Common myeloid progenitor, CD34-positive (primary cell): ENCODE data around the gene ANLN.
"Not testable (repeated sequence)": the region's sequence is repeated elsewhere in the genome, so short reads cannot be mapped to it uniquely, and the experiment has no call there.

ENCODE experiments used
- CTCF ChIA-PET: fragments of 350-600 bp; sonication (Branson Sonifier 250); formaldehyde crosslinking; loops from one replicate; lab custom pipeline; 2021; ENCODE audit warnings: antibody characterized with exemption; lab: Charles Lee
- POLR2A ChIA-PET: fragments of 350-600 bp; sonication (Branson Sonifier 250); formaldehyde crosslinking; loops from one replicate; lab custom pipeline; 2021; ENCODE audit warnings: antibody characterized with exemption; lab: Charles Lee
- DNase-seq, 3 donors: peaks; one replicate each; pipeline versions ENCODE4 v3.0.0 to v3.0.0-alpha.2; 2013
- H3K27ac ChIP-seq, 2 experiments: 1 replicate in 1 of 2; 2 replicates in 1 of 2; pipeline ENCODE4 v1.7.0; 2013; ENCODE audit warnings: inconsistent platforms in 2 of 2, low read length in 2 of 2, mild to moderate bottlenecking in 2 of 2, low read depth in 1 of 2, moderate library complexity in 1 of 2; ENCODE audit not compliant: severe bottlenecking in 2 of 2, insufficient read depth in 1 of 2, poor library complexity in 1 of 2
- H3K27me3 ChIP-seq, 5 experiments: replicated peaks in 2 of 5; 1 replicate in 3 of 5; 2 replicates in 2 of 5; pipeline versions ENCODE4 v1.6.1 to v1.7.0; 2013; ENCODE audit warnings: low read length in 4 of 5, mild to moderate bottlenecking in 2 of 5, moderate library complexity in 2 of 5, inconsistent platforms in 1 of 5; ENCODE audit not compliant: insufficient read depth in 5 of 5, control insufficient read depth in 4 of 5
- H3K36me3 ChIP-seq, 4 experiments: 1 replicate in 2 of 4; 2 replicates in 2 of 4; pipeline versions ENCODE4 v1.6.1 to v1.7.0; 2013; ENCODE audit warnings: low read length in 3 of 4, control low read depth in 1 of 4, mild to moderate bottlenecking in 1 of 4; ENCODE audit not compliant: control insufficient read depth in 4 of 4, insufficient read depth in 4 of 4
- H3K4me1 ChIP-seq, 4 experiments: 1 replicate in 3 of 4; 2 replicates in 1 of 4; pipeline versions ENCODE4 v1.6.1 to v1.7.1; 2013; ENCODE audit warnings: low read length in 3 of 4, mild to moderate bottlenecking in 3 of 4, control low read depth in 1 of 4, inconsistent platforms in 1 of 4, moderate library complexity in 1 of 4; ENCODE audit not compliant: control insufficient read depth in 4 of 4, insufficient read depth in 4 of 4; ENCODE audit errors: control extremely low read depth in 1 of 4
- H3K4me3 ChIP-seq, 7 experiments: 1 replicate in 4 of 7; 2 replicates in 3 of 7; pipeline versions ENCODE4 v1.5.1 to v1.7.0; 2013; ENCODE audit warnings: mild to moderate bottlenecking in 7 of 7, low read length in 6 of 7, moderate library complexity in 6 of 7, inconsistent platforms in 2 of 7, low read depth in 2 of 7, control low read depth in 1 of 7; ENCODE audit not compliant: insufficient read depth in 4 of 7, control insufficient read depth in 1 of 7; ENCODE audit errors: extremely low read depth in 1 of 7
- H3K9me3 ChIP-seq, 5 experiments: 1 replicate in 4 of 5; 2 replicates in 1 of 5; pipeline versions ENCODE4 v1.6.1 to v1.7.1; 2013; ENCODE audit warnings: low read length in 4 of 5, mild to moderate bottlenecking in 2 of 5, inconsistent platforms in 1 of 5, low read depth in 1 of 5, moderate library complexity in 1 of 5; ENCODE audit not compliant: control insufficient read depth in 4 of 5, insufficient read depth in 2 of 5; ENCODE audit errors: control extremely low read depth in 1 of 5
- WGBS: methylation state at CpG from one replicate; pipeline ENCODE4 v1.1.5; 2013; ENCODE audit not compliant: insufficient coverage; 5-methylcytosine and 5-hydroxymethylcytosine counted together

The ANLN gene

GRCh38 chr7:36491317-36491716 lies 101.7 kb downstream of the ANLN start:
- Histone ChIP-seq H3K27me3 (no peaks in the 10 kb centered on the region), H3K9me3 (peaks cover 0 to 5% (median 0%) of the 10 kb centered on the region in 5 experiments), H3K4me3 (no peak overlapping the region), H3K4me1 (peaks cover 0 to 1% (median 0%) of the 10 kb centered on the region in 4 experiments), H3K27ac (no peak overlapping the region), H3K36me3 (no peaks in the 10 kb centered on the region)
- ChIA-PET CTCF (interaction anchor here (0.8 to 8.2 kb wide), 6 partner anchors 17 to 707 kb away, joined by 3 to 68 read pairs (median 16); no protein-coding TSS in a partner anchor), POLR2A (no interaction called here)
- no peak for DNase-seq
- 100% methylated on average over 1 of the region's 3 CpGs for WGBS

GRCh38 chr7:36496576-36496975 lies 106.9 kb downstream of the ANLN start:
- no peaks in the 10 kb centered on the region for H3K27me3 ChIP-seq
- no peak overlapping the region for H3K4me3 ChIP-seq
- no peaks in the 10 kb centered on the region for H3K4me1 ChIP-seq
- DNase-seq, result no peak
- H3K9me3 ChIP-seq, result peaks cover 0 to 5% (median 0%) of the 10 kb centered on the region in 5 experiments
- ChIA-PET CTCF (interaction anchor here (1.5 kb wide), 1 partner anchor 175 kb away, joined by 4 read pairs; no protein-coding TSS in a partner anchor), POLR2A (no interaction called here)
- 100% methylated on average over 1 of the region's 6 CpGs for WGBS
- no peaks in the 10 kb centered on the region for H3K36me3 ChIP-seq
- H3K27ac ChIP-seq, result no peak overlapping the region

DNA sequence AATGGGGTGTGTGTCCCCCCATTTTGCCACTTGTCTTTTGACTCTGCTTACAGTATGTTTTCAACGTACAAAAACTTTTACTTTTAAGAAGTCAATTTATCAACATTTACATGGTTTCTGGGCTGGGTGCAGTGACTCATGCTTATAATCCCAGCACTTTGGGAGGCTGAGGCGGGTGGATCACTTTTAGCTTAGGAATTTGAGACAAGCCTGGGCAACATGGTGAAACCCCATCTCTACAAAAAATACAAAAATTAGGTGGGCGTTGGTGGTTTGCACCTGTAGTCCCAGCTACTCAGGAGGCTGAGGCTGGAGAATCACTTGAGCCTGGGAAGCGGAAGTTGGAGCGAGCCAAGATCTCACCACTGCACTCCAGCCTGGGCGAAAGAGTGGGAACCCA lies 107.5 kb downstream of the ANLN start:
- H3K27ac ChIP-seq, H3K9me3 ChIP-seq, H3K4me1 ChIP-seq, H3K36me3 ChIP-seq, H3K27me3 ChIP-seq, H3K4me3 ChIP-seq, DNase-seq, POLR2A ChIA-PET: not testable (repeated sequence)
- WGBS, result 100% methylated on average over 2 of the region's 6 CpGs
- CTCF ChIA-PET, result interaction anchor here (1.3 to 1.5 kb wide), 2 partner anchors 11 to 174 kb away, joined by 3 to 4 read pairs; no protein-coding TSS in a partner anchor

- Histone ChIP-seq H3K36me3 (no peaks in the 10 kb centered on the region), H3K9me3 (peaks cover 0 to 2% (median 0%) of the 10 kb centered on the region in 5 experiments), H3K27ac (no peak overlapping the region), H3K4me3 (no peak overlapping the region), H3K4me1 (no peaks in the 10 kb centered on the region), H3K27me3 (no peaks in the 10 kb centered on the region)
- DNase-seq, result no peak
- 80% methylated on average over 2 of the region's 4 CpGs for WGBS
- ChIA-PET CTCF (interaction anchor here (1.1 to 1.3 kb wide), 2 partner anchors 10 to 11 kb away, joined by 3 to 4 read pairs; no protein-coding TSS in a partner anchor), POLR2A (no interaction called here)
These were observed 108.1 kb downstream of the ANLN start for GRCh38 chr7:36497775-36498174.
